Measurements from ENCODE around the gene B4GALT4. TPM values are rescaled to one million over a fixed set of nuclear protein-coding genes. Genes with fewer than 3 reads are reported as not detected.

B4GALT4 gene
- total RNA-seq, 4 donors from 2014 or later: 5.7 to 13.4 (median 7.7) TPM

GRCh38 chr3:119219069-119219468 lies 21.6 kb downstream of the B4GALT4 start:
- no peak for ATAC-seq

GRCh38 chr3:119211803-119212202 lies 28.9 kb downstream of the B4GALT4 start:
- Histone ChIP-seq H3K4me1 (no peaks in the 10 kb centered on the region), H3K36me3 (peaks cover 0 to 39% of the 10 kb centered on the region in 2 donors), H3K9me3 (no peaks in the 10 kb centered on the region), H3K4me3 (no peak overlapping the region), H3K27ac (no peak overlapping the region), H3K27me3 (no peaks in the 10 kb centered on the region)
- ATAC-seq (no peak), DNase-seq (no peak)
- in situ Hi-C loops (cut with MboI; ENCODE audit: low sequenced_read_pairs in 4 of 4) (no loop called here), intact Hi-C loops (cut with DNase I; ENCODE audit: low total_unique reads) (no loop called here)
- no peak for TF ChIP-seq POLR2A (IDR thresholded peaks at IDR 0.05)
- TF ChIP-seq CTCF (IDR thresholded peaks at IDR 0.05 in 4 of 5, conservative IDR thresholded peaks at IDR 0.05 in 1 of 5): no peak

More at GRCh38 chr3:119219069-119219468, 21.6 kb downstream of the B4GALT4 start:
- TF ChIP-seq CTCF (IDR thresholded peaks at IDR 0.05 in 4 of 5, conservative IDR thresholded peaks at IDR 0.05 in 1 of 5) (no peak), POLR2A (IDR thresholded peaks at IDR 0.05) (no peak)
- no peaks in the 10 kb centered on the region for H3K4me1 ChIP-seq
- no peak overlapping the region for H3K27ac ChIP-seq
- no peaks in the 10 kb centered on the region for H3K27me3 ChIP-seq
- DNase-seq: no peak
- no peak overlapping the region for H3K4me3 ChIP-seq
- in situ Hi-C loops (cut with MboI; ENCODE audit: low sequenced_read_pairs in 4 of 4) (no loop called here), intact Hi-C loops (cut with DNase I; ENCODE audit: low total_unique reads) (no loop called here)
- H3K36me3 ChIP-seq: peaks cover 0 to 60% of the 10 kb centered on the region in 2 donors
- H3K9me3 ChIP-seq: no peaks in the 10 kb centered on the region

- intact Hi-C loops (cut with DNase I; ENCODE audit: low total_unique reads): no loop called here
- DNase-seq: no peak
- Histone ChIP-seq H3K9me3 (no peaks in the 10 kb centered on the region), H3K4me3 (no peak overlapping the region), H3K27ac (no peak overlapping the region), H3K27me3 (no peaks in the 10 kb centered on the region), H3K36me3 (peaks cover 0 to 32% of the 10 kb centered on the region in 2 donors), H3K4me1 (no peaks in the 10 kb centered on the region)
- ATAC-seq: no peak
- in situ Hi-C loops (cut with MboI; ENCODE audit: low sequenced_read_pairs in 4 of 4): no loop called here
- TF ChIP-seq CTCF (IDR thresholded peaks at IDR 0.05 in 4 of 5, conservative IDR thresholded peaks at IDR 0.05 in 1 of 5) (no peak), POLR2A (IDR thresholded peaks at IDR 0.05) (no peak)
Measured at GRCh38 chr3:119211193-119211592, 29.5 kb downstream of the B4GALT4 start.

GRCh38 chr3:119207512-119207875 lies 33.2 kb downstream of the B4GALT4 start:
- TF ChIP-seq POLR2A (IDR thresholded peaks at IDR 0.05): no peak
- no peak for TF ChIP-seq CTCF (IDR thresholded peaks at IDR 0.05 in 4 of 5, conservative IDR thresholded peaks at IDR 0.05 in 1 of 5)

More at GRCh38 chr3:119207512-119207875, 33.2 kb downstream of the B4GALT4 start:
- DNase-seq (no peak), ATAC-seq (no peak)
- Histone ChIP-seq H3K4me1 (no peaks in the 10 kb centered on the region), H3K9me3 (no peaks in the 10 kb centered on the region), H3K36me3 (peaks cover 0 to 13% of the 10 kb centered on the region in 2 donors), H3K27ac (no peak overlapping the region), H3K4me3 (no peak overlapping the region), H3K27me3 (no peaks in the 10 kb centered on the region)
- intact Hi-C loops (cut with DNase I; ENCODE audit: low total_unique reads) (no loop called here), in situ Hi-C loops (cut with MboI; ENCODE audit: low sequenced_read_pairs in 4 of 4) (no loop called here)
